Hypothalamus (tissue), 51 donors: ENCODE results near the gene ANKRD16.
"Not testable (repeated sequence)": the region's sequence is repeated elsewhere in the genome, so short reads cannot be mapped to it uniquely, and the experiment has no call there.

Experiments used
- DNase-seq, 51 donors: peaks; one replicate each; lab custom pipeline; 2025; lab: John Stamatoyannopoulos, UW

Gene ANKRD16

GRCh38 chr10:5840314-5841307 is 49.1 kb downstream of the ANKRD16 start:
- peak in 45 of 51 donors; percentile 4 to 74 (median 45) for DNase-seq

GRCh38 chr10:5836181-5836580 is 53.5 kb downstream of the ANKRD16 start:
- not testable (repeated sequence) for DNase-seq

- no peak for DNase-seq
Observed at GRCh38 chr10:5835446-5836095, 54.1 kb downstream of the ANKRD16 start.

GRCh38 chr10:5833814-5834213 is 55.9 kb downstream of the ANKRD16 start:
- no peak for DNase-seq

GRCh38 chr10:5832946-5833345 is 56.7 kb downstream of the ANKRD16 start:
- DNase-seq = no peak

- no peak for DNase-seq
Observed at GRCh38 chr10:5831446-5831782, 58.3 kb downstream of the ANKRD16 start.

- no peak for DNase-seq
Observed at GRCh38 chr10:5830629-5831445, 58.9 kb downstream of the ANKRD16 start.

DNA sequence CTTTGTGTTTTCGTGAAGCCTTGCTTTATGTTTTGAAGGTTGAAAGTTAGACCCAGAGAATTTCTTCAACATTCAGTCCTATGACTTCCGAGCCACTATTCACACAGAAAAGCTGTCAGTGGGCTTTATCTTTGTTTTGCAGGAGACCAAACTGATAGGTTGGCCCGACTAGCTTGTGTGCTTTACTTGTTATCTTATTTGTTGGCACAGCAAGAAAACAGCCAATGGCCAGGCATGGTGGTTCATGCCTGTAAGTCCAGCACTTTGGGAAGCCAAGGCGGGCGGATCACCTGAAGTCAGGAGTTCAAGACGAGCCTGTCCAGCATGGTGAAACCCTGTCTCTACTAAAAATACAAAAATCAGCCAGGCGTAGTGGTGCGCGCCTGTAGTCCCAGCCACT is 60.4 kb downstream of the ANKRD16 start:
- no peak for DNase-seq

DNA sequence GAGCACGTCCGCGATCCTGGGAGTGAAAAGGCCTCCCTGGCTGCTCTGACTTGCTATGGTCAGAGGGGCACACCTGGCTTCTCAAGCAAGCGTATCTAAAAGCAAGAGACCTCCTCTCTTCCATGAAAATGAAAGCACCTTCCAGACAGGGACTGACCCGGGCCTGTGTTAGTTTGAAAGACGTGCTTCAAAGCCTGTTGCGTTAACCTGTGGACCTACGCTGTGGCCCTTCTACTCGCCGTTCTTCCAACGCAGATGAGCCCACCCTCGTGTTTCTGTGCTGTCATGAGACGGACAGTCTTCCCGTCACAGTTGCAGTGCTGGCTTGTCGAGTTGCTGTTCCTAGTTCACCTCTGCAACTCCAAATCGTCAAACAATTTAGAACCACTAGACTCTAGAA is 61.0 kb downstream of the ANKRD16 start:
- no peak for DNase-seq

GRCh38 chr10:5827841-5828240 is 61.9 kb downstream of the ANKRD16 start:
- DNase-seq = no peak

DNA sequence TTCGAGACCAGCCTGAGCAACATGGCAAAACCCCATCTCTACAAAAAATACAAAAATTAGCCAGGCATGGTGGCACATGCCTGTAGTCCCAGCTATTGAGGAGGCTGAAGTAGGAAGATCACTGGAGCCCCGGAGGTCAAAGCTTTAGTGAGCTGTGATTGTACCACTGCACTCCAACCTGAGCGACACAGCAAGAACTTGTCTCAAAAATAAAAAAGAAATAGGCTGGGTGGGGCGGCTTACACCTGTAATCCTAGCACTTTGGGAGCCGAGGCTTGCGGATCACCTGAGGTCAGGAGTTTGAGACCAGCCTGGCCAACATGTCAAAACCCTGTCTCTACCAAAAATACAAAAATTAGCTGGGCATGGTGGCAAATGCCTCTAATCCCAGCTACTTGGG is 63.2 kb downstream of the ANKRD16 start:
- not testable (repeated sequence) for DNase-seq

GRCh38 chr10:5818894-5819293 is 70.8 kb downstream of the ANKRD16 start:
- DNase-seq = peak in 2 of 51 donors; percentile 2 to 11

- DNase-seq = no peak
Observed at GRCh38 chr10:5818048-5818331, 71.7 kb downstream of the ANKRD16 start.

GRCh38 chr10:5817322-5818047 is 72.2 kb downstream of the ANKRD16 start:
- DNase-seq = no peak

- no peak for DNase-seq
Observed at GRCh38 chr10:5816170-5816569, 73.5 kb downstream of the ANKRD16 start.

DNA sequence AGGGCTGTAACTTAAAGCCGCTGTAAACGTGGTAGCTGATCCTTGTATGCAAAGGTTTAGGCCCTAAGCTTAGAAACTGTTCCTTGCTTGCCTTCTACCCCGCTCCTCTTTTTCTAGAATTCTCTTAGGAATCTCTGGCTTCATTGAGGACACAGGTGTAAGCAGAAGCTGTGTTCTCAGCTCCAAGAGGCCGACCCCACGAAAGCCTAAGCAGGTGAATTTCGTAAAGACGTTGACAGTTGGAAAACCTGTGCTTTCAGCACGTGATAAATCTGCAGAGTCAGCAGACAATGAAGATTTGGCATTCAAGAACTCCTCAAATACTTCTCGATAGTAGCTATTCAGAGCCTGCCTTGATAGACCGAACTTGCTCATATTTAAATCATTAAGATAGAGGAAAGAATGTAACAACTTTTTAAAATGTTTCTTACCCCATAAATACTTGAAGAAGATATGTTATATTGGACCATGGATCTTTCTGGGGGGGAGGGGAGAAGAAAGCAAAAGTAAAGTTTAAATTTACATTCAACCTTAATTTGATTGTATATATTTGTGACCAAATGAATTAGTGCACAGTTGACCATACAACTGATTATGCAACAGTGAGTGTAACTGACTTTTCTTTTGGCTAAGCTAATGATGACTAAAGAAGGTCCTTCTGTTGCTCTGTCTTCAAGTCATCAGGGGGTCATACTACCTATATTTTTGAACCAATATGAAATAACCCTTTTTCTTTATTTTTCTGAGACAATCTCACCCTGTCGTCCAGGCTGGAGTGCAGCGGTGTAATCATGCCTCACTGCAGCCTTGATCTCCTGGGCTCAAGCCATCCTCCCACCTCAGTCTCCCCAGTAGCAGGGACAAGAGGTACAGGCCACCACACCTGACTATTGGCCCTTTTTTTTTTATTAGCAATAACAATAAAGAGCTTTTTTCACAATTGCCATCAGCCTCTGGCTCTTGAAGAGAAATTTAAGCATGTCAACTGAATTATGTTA is 75.3 kb downstream of the ANKRD16 start:
- DNase-seq = no peak

- DNase-seq = peak; percentile 70 to 97 (median 92)
Observed at GRCh38 chr10:5813341-5814109, 76.2 kb downstream of the ANKRD16 start, which contains the start of gene GDI2. Gene GDI2, minus strand, starts transcription at chr10:5813434. Its CDS starts 176 bp downstream, at chr10:5813258.

DNA sequence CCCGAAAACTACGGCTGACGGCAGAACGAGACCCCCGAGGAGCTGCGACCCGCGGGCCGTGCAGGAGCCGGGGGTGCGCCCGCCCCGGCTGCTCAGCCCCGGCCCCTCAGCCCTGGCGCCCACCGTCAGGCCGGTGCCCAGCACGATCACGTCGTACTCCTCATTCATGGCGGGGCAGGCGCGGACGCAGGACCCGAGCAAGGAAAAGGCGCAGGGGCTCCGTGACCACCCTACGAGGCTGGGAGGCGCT is 76.7 kb downstream of the ANKRD16 start:
- DNase-seq = peak in 3 of 51 donors; percentile 49 to 83 (median 70)
